B cell (primary cell): ENCODE results near the gene PRKCQ. TPM values are rescaled to one million over a fixed set of nuclear protein-coding genes. Genes with fewer than 3 reads are reported as not detected.

ENCODE experiments used
- ATAC-seq: fragments of 200-7000 bp; cut with Tn5 transposase; one replicate; pipeline ENCODE4 v1.10.0; 2021; ENCODE audit warnings: low read depth, mild to moderate bottlenecking, moderate number of reproducible peaks, moderate library complexity
- CTCF ChIA-PET: fragments of 350-600 bp; sonication (Branson Sonifier 250); formaldehyde crosslinking; loops from one replicate; lab custom pipeline; 2021; ENCODE audit warnings: antibody characterized with exemption, inconsistent platforms; lab: Charles Lee
- POLR2A ChIA-PET: fragments of 350-600 bp; sonication (Branson Sonifier 250); formaldehyde crosslinking; loops from one replicate; lab custom pipeline; 2021; ENCODE audit warnings: antibody characterized with exemption; lab: Charles Lee
- DNase-seq: peaks from one replicate; pipeline ENCODE4 v3.0.0; 2013
- H2AFZ ChIP-seq: 2 replicates; pipeline ENCODE4 v1.6.1; 2012; ENCODE audit warnings: mild to moderate bottlenecking, low read depth, low read length; ENCODE audit not compliant: insufficient read depth, poor library complexity, severe bottlenecking
- H3K27ac ChIP-seq, 2 donors: 1 replicate in 1 of 2; 2 replicates in 1 of 2; pipeline ENCODE4 v1.5.1; 2012 to 2013; ENCODE audit warnings: low read length in 2 of 2, mild to moderate bottlenecking in 2 of 2, moderate library complexity in 1 of 2
- H3K27me3 ChIP-seq, 4 experiments: fragments of 200-600 bp in 1 of 4; sonication (generic) in 1 of 4; replicated peaks in 1 of 4; 1 replicate in 2 of 4; 2 replicates in 2 of 4; pipeline versions ENCODE4 v1.6.1 to v1.7.0; 2013 to 2016; ENCODE audit warnings: low read length in 3 of 4, mild to moderate bottlenecking in 2 of 4, mixed read lengths in 1 of 4, moderate library complexity in 1 of 4; ENCODE audit not compliant: insufficient read depth in 4 of 4, control insufficient read depth in 3 of 4; ENCODE audit errors: control extremely low read depth in 1 of 4
- H3K36me3 ChIP-seq, 2 experiments: replicated peaks in 1 of 2; 1 replicate in 1 of 2; 2 replicates in 1 of 2; pipeline versions ENCODE4 v1.6.1 to v1.7.1; 2013; ENCODE audit warnings: low read length in 1 of 2; ENCODE audit not compliant: insufficient read depth in 2 of 2, control insufficient read depth in 1 of 2; ENCODE audit errors: control extremely low read depth in 1 of 2, extremely low read depth in 1 of 2
- H3K4me1 ChIP-seq, 2 donors: fragments of 200-600 bp in 1 of 2; sonication (generic) in 1 of 2; 1 replicate in 1 of 2; 2 replicates in 1 of 2; pipeline versions ENCODE4 v1.5.1 to v1.6.1; 2013 to 2017; ENCODE audit warnings: low read length in 2 of 2; ENCODE audit not compliant: control insufficient read depth in 2 of 2, insufficient read depth in 2 of 2
- H3K4me2 ChIP-seq: replicated peaks from 2 replicates; pipeline ENCODE3; 2012; ENCODE audit warnings: mild to moderate bottlenecking, low read depth, low read length; ENCODE audit not compliant: poor library complexity, severe bottlenecking
- H3K4me3 ChIP-seq, 5 experiments: fragments of 200-600 bp in 1 of 5; sonication (generic) in 1 of 5; 1 replicate in 3 of 5; 2 replicates in 2 of 5; pipeline versions ENCODE4 v1.5.1 to v1.7.0; 2011 to 2016; ENCODE audit warnings: low read length in 4 of 5, mild to moderate bottlenecking in 4 of 5, low read depth in 2 of 5, control low read depth in 1 of 5, moderate library complexity in 1 of 5; ENCODE audit not compliant: insufficient read depth in 1 of 5; ENCODE audit errors: control extremely low read depth in 1 of 5, extremely low read depth in 1 of 5
- H3K79me2 ChIP-seq: fragments of 200-600 bp; sonication (generic); one replicate; pipeline ENCODE4 v1.6.0; 2016; ENCODE audit warnings: low read length; ENCODE audit not compliant: control insufficient read depth, insufficient read depth
- H3K9ac ChIP-seq: fragments of 200-600 bp; sonication (generic); 2 replicates; pipeline ENCODE4 v1.6.1; 2017; ENCODE audit warnings: mild to moderate bottlenecking, low read length, moderate library complexity
- H3K9me3 ChIP-seq, 3 donors: one replicate each; pipeline versions ENCODE4 v1.6.1 to v1.7.1; 2013; ENCODE audit warnings: low read length in 2 of 3; ENCODE audit not compliant: control insufficient read depth in 2 of 3, insufficient read depth in 1 of 3; ENCODE audit errors: control extremely low read depth in 1 of 3
- H4K20me1 ChIP-seq: 2 replicates; pipeline ENCODE4 v1.6.0; 2012; ENCODE audit warnings: mild to moderate bottlenecking, low read length; ENCODE audit not compliant: insufficient read depth, control insufficient read depth, poor library complexity, severe bottlenecking
- H3K27ac Mint-ChIP-seq: one replicate; pipeline ENCODE4 v1.8.0; 2021; ENCODE audit warnings: mixed read lengths
- H3K27me3 Mint-ChIP-seq: one replicate; pipeline ENCODE4 v1.8.0; 2021; ENCODE audit warnings: mixed read lengths
- H3K4me1 Mint-ChIP-seq: one replicate; pipeline ENCODE4 v1.8.0; 2021; ENCODE audit warnings: mixed read lengths
- H3K4me3 Mint-ChIP-seq: one replicate; pipeline ENCODE4 v1.8.0; 2021; ENCODE audit warnings: mixed read lengths
- H3K9me3 Mint-ChIP-seq: one replicate; pipeline ENCODE4 v1.8.0; 2022; ENCODE audit warnings: mixed read lengths; ENCODE audit not compliant: insufficient read depth
- EZH2 ChIP-seq: IDR thresholded peaks from 2 replicates; pipeline ENCODE4 v1.6.1; 2012; ENCODE audit warnings: borderline replicate concordance, low read depth, mild to moderate bottlenecking, moderate library complexity, low read length; ENCODE audit not compliant: insufficient read depth, poor library complexity, severe bottlenecking
- WGBS: methylation state at CpG from one replicate; pipeline ENCODE4 v1.1.5; 2013; ENCODE audit warnings: missing lambda C conversion rate; ENCODE audit not compliant: insufficient coverage; 5-methylcytosine and 5-hydroxymethylcytosine counted together
- intact Hi-C: fragments of 100-400 bp; cut with micrococcal nuclease; formaldehyde crosslinking; loops from one replicate; pipeline ENCODE4 v1.10.0; 2022
- polyA plus RNA-seq: library from polyadenylated mRNA; depleted of rRNA; stranded (reverse); fragments of >200 nt; gene quantifications from 2 replicates; pipeline ENCODE4 v1.2.3, GENCODE V29; 2012
- total RNA-seq, 2 donors: library from RNA; stranded (reverse); fragments of 120-200 nt in 1 of 2; gene quantifications; 1 replicate in 1 of 2; 2 replicates in 1 of 2; pipeline versions ENCODE4 v1.2.3 to v1.2.4, GENCODE V29; 2013 to 2022
- TF ChIP-seq, protein P1 (sequence below): fragments of 200-600 bp; IDR thresholded peaks from one replicate; pipeline ENCODE4 v1.8.0; 2022; ENCODE audit warnings: antibody characterized with exemption, mild to moderate bottlenecking

The PRKCQ gene
- total and polyA plus RNA-seq, 2 donors (not counting 1 experiment from before 2014, with no cell fraction given), result 0.15 to 0.16 TPM

DNA sequence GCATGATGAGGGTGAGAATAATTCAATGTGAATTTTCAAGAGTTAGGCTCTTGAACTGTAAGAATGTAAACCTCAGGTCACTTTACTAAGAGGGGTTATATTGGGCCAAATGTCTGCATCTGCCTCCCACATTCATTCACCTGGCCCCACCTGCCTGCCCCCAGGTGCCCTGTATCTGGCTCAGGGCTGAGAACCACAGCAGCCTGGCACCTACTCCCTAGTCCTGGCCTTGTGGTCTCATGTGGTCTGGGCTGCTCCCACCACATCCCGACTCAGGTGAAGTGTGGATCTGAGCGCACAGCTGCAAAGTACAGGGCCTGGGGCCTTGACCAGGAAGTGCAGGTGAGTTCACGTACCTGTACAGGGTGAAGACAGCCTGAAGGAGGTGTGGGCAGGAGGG lies 195.2 kb downstream of the PRKCQ start:
- Mint-ChIP-seq H3K9me3 (peaks cover 4% of the 10 kb centered on the region), H3K27me3 (no peaks in the 10 kb centered on the region), H3K4me1 (peaks cover 31% of the 10 kb centered on the region), H3K4me3 (no peak overlapping the region), H3K27ac (no peak overlapping the region)
- peaks cover 0 to 26% (median 22%) of the 10 kb centered on the region in 3 donors for H3K9me3 ChIP-seq
- H3K27me3 ChIP-seq, result no peaks in the 10 kb centered on the region
- H3K79me2 ChIP-seq, result no peaks in the 10 kb centered on the region
- no peaks in the 10 kb centered on the region for H4K20me1 ChIP-seq
- no peaks in the 10 kb centered on the region for H3K36me3 ChIP-seq
- no peak overlapping the region for H3K9ac ChIP-seq
- no peak overlapping the region for H3K27ac ChIP-seq
- no peak overlapping the region for H2AFZ ChIP-seq
- DNase-seq, result no peak
- ChIA-PET CTCF (interaction anchor here (1.6 to 12.0 kb wide), 2 partner anchors 15 to 36 kb away, joined by 6 to 139 read pairs; no protein-coding TSS in a partner anchor), POLR2A (no interaction called here)
- ATAC-seq, result no peak
- peaks cover 16 to 21% of the 10 kb centered on the region in 2 donors for H3K4me1 ChIP-seq
- no peak for TF ChIP-seq EZH2
- TF ChIP-seq, protein P1, sequence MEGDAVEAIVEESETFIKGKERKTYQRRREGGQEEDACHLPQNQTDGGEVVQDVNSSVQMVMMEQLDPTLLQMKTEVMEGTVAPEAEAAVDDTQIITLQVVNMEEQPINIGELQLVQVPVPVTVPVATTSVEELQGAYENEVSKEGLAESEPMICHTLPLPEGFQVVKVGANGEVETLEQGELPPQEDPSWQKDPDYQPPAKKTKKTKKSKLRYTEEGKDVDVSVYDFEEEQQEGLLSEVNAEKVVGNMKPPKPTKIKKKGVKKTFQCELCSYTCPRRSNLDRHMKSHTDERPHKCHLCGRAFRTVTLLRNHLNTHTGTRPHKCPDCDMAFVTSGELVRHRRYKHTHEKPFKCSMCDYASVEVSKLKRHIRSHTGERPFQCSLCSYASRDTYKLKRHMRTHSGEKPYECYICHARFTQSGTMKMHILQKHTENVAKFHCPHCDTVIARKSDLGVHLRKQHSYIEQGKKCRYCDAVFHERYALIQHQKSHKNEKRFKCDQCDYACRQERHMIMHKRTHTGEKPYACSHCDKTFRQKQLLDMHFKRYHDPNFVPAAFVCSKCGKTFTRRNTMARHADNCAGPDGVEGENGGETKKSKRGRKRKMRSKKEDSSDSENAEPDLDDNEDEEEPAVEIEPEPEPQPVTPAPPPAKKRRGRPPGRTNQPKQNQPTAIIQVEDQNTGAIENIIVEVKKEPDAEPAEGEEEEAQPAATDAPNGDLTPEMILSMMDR, result no peak
- 100% methylated on average over 2 of the region's 3 CpGs for WGBS
- no peak overlapping the region for H3K4me3 ChIP-seq
- intact Hi-C loops, result loop anchor here (10.0 kb wide), 1 partner anchor 110 kb away; no protein-coding TSS in a partner anchor
- no peak overlapping the region for H3K4me2 ChIP-seq

DNA sequence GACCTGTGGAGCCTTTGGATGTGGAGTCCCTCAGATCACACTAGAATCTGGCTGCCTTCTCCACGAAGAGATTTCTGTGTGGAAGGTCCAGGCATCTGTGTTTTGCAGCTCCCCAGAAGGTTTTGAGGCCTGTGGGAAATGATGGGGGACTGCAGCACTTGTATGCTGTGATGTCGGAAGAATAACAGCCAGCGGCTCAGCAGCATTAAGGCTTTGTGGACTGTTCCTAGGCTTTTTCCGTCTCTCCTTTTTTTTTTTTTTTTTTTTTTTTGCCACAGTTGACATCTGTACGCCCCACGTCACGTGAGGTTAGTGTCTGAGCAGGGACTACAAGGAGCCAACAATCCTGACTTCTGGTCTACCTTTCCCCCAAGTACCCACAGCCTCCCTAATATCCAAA lies 196.0 kb downstream of the PRKCQ start:
- H3K27ac Mint-ChIP-seq, result no peak overlapping the region
- Histone ChIP-seq H3K4me3 (no peak overlapping the region), H3K9ac (no peak overlapping the region), H3K9me3 (peaks cover 0 to 27% (median 23%) of the 10 kb centered on the region in 3 donors), H3K79me2 (no peaks in the 10 kb centered on the region), H3K4me1 (peaks cover 16 to 21% of the 10 kb centered on the region in 2 donors), H3K36me3 (no peaks in the 10 kb centered on the region), H3K27me3 (no peaks in the 10 kb centered on the region), H3K27ac (no peak overlapping the region), H2AFZ (no peak overlapping the region), H4K20me1 (no peaks in the 10 kb centered on the region), H3K4me2 (no peak overlapping the region)
- ChIA-PET CTCF (interaction anchor here (0.6 to 12.0 kb wide), 5 partner anchors 16 to 265 kb away, joined by 3 to 139 read pairs (median 4); partner anchors contain the start of gene PFKFB3), POLR2A (interaction anchor here (2.9 kb wide), 1 partner anchor 36 kb away, joined by 33 read pairs; no protein-coding TSS in a partner anchor)
- 97% methylated on average over 7 of the region's 7 CpGs for WGBS
- H3K9me3 Mint-ChIP-seq, result no peaks in the 10 kb centered on the region
- intact Hi-C loops, result loop anchor here (10.0 kb wide), 1 partner anchor 109 kb away; no protein-coding TSS in a partner anchor
- DNase-seq (no peak), ATAC-seq (no peak)
- H3K4me1 Mint-ChIP-seq, result peaks cover 31% of the 10 kb centered on the region
- H3K4me3 Mint-ChIP-seq, result no peak overlapping the region
- H3K27me3 Mint-ChIP-seq, result no peaks in the 10 kb centered on the region
- no peak for TF ChIP-seq EZH2
- TF ChIP-seq, protein P1, result no peak
